ENCODE data around the gene TNFSF11. TPM values are rescaled to one million over a fixed set of nuclear protein-coding genes. Genes with fewer than 3 reads are reported as not detected.

The TNFSF11 gene
- total and polyA plus RNA-seq, 2 of the 4 experiments (the other 2 are of a cell fraction): not detected

DNA sequence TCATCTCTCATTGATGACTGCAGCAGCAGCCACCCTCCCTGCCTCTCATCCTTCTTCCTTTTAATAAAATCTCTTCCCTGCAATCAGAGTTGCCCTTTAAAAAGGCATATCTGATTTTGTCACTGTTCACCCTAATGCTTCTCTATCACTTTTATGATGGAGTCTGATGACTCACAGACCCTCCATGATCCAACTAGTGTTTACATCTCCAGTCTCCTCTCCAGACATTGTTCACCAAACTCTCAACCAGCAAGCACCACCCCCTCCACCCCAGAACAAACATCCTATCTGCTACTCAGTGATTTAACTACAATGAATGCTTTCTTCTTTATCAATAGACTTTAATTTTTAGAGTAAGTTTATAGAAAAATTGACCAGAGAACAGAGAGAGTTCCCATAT lies 59.5 kb downstream of the TNFSF11 start:
- DNase-seq: peak; percentile 6

More for the DNA sequence above, 59.5 kb downstream of the TNFSF11 start:
- in situ Hi-C loops (cut with MboI; ENCODE audit: low sequenced_read_pairs): no loop called here
- no peaks in the 10 kb centered on the region for H3K9me3 ChIP-seq (ENCODE audit: control insufficient read depth, insufficient read depth, low read length)
- no TSS peak for BruUV-seq (replicated peaks)
- no peak overlapping the region for H2AFZ ChIP-seq (replicated peaks; ENCODE audit: low read length, poor library complexity)
- H2BK120ac ChIP-seq (ENCODE audit: low read depth, low read length): no peak overlapping the region
- no peak overlapping the region for H2AK9ac ChIP-seq (replicated peaks; ENCODE audit: low read depth, low read length, poor library complexity)
- no peak for TF ChIP-seq CEBPB (IDR thresholded peaks at IDR 0.05; ENCODE audit: low read depth, low read length)
- TF ChIP-seq, protein P1, sequence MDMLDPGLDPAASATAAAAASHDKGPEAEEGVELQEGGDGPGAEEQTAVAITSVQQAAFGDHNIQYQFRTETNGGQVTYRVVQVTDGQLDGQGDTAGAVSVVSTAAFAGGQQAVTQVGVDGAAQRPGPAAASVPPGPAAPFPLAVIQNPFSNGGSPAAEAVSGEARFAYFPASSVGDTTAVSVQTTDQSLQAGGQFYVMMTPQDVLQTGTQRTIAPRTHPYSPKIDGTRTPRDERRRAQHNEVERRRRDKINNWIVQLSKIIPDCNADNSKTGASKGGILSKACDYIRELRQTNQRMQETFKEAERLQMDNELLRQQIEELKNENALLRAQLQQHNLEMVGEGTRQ (IDR thresholded peaks at IDR 0.05; ENCODE audit: low read depth, low read length): no peak
- no peaks in the 10 kb centered on the region for H4K20me1 ChIP-seq (ENCODE audit: insufficient read depth, low read length)
- no peak overlapping the region for H3K4me2 ChIP-seq (ENCODE audit: low read depth, low read length)
- H2BK5ac ChIP-seq (ENCODE audit: low read depth, low read length, poor library complexity, severe bottlenecking): no peak overlapping the region
- H4K5ac ChIP-seq (ENCODE audit: low read depth, low read length): no peak overlapping the region
- CTCF ChIA-PET: no interaction called here
- peaks cover 5% of the 10 kb centered on the region; the same call in 1 of the 2 replicates for H3K27me3 ChIP-seq (ENCODE audit: control insufficient read depth, insufficient read depth, low read length)
- no peaks in the 10 kb centered on the region for H3K79me1 ChIP-seq (ENCODE audit: low read depth in 1 of 2, low read length in 2 of 2)
- no peaks in the 10 kb centered on the region for H3K36me3 ChIP-seq (ENCODE audit: control insufficient read depth, insufficient read depth, low read length)
- no peaks in the 10 kb centered on the region for H3K9me1 ChIP-seq (ENCODE audit: insufficient read depth, low read length)
- H3K4me3 ChIP-seq (ENCODE audit: insufficient read depth, low read depth, low read length): no peak overlapping the region
- H3K18ac ChIP-seq (ENCODE audit: low read depth, low read length): no peak overlapping the region
- no peak overlapping the region for H3K56ac ChIP-seq (ENCODE audit: extremely low read depth, insufficient read depth, low read length)
- no peak overlapping the region for H4K91ac ChIP-seq (ENCODE audit: insufficient read depth, low read depth, low read length)
- ATAC-seq (ENCODE audit: low read depth): no peak
- POLR2A ChIA-PET (ENCODE audit: unreplicated experiment): no interaction called here
- no peak overlapping the region for H3K14ac ChIP-seq (replicated peaks; ENCODE audit: low read depth, low read length)
- H2AK5ac ChIP-seq (ENCODE audit: low read depth, low read length): no peak overlapping the region
- no peak overlapping the region for H3K27ac ChIP-seq (ENCODE audit: insufficient read depth, low read length)
- dilution Hi-C loops (cut with HindIII; ENCODE audit: low sequenced_read_pairs, unreplicated experiment): no loop called here
- no peak overlapping the region for H2BK15ac ChIP-seq (ENCODE audit: low read depth, low read length)
- no peaks in the 10 kb centered on the region for H3K4me1 ChIP-seq (ENCODE audit: control insufficient read depth, insufficient read depth, low read length)
- H2BK20ac ChIP-seq (ENCODE audit: low read depth, low read length): no peak overlapping the region
- no peak overlapping the region for H3K9ac ChIP-seq (ENCODE audit: low read depth, low read length)
- no peak overlapping the region for H3K4ac ChIP-seq (ENCODE audit: low read depth, low read length)
- no peak overlapping the region for H3K23ac ChIP-seq (ENCODE audit: low read depth, low read length)
- intact Hi-C loops (cut with micrococcal nuclease): no loop called here
- H4K8ac ChIP-seq (ENCODE audit: low read depth in 2 of 2, low read length in 2 of 2): no peak overlapping the region

All from IMR-90 (cell line).